ENCODE results near the gene SUSD5.
A peak's percentile ranks its signal among the peaks of the same experiment; 100 is the strongest.

Gene SUSD5

GRCh38 chr3:33132019-33132360 lies 86.6 kb downstream of the SUSD5 start:
- H3K14ac ChIP-seq (ENCODE audit: low read length): no peak overlapping the region
- H3K27ac ChIP-seq (replicated peaks; ENCODE audit: low read length): no peak overlapping the region
- H3K23ac ChIP-seq (ENCODE audit: low read depth, low read length, poor library complexity): peak overlapping the region; percentile 1
- H4K8ac ChIP-seq (ENCODE audit: low read depth, low read length): no peak overlapping the region
- no peak overlapping the region for H3K4me2 ChIP-seq (ENCODE audit: insufficient read depth, low read length, poor library complexity, severe bottlenecking)
- peaks cover 12 to 41% of the 10 kb centered on the region in 2 donors for H3K36me3 ChIP-seq (replicated peaks in 1 of 2; ENCODE audit: control insufficient read depth in 2 of 2, insufficient read depth in 2 of 2, low read length in 2 of 2)
- H3K4me3 ChIP-seq (ENCODE audit: low read length in 2 of 2): no peak overlapping the region
- no peak overlapping the region for H2BK120ac ChIP-seq (ENCODE audit: low read depth, low read length)
- H3K9ac ChIP-seq (ENCODE audit: low read depth, low read length, poor library complexity): no peak overlapping the region
- no peak overlapping the region for H2BK12ac ChIP-seq (ENCODE audit: low read length)
- H3K9me3 ChIP-seq (replicated peaks in 1 of 2; ENCODE audit: control insufficient read depth in 2 of 2, insufficient read depth in 1 of 2, low read depth in 1 of 2, low read length in 2 of 2): no peaks in the 10 kb centered on the region
- H3K4ac ChIP-seq (ENCODE audit: low read length): no peak overlapping the region
- H3K79me1 ChIP-seq (ENCODE audit: low read depth, low read length): no peaks in the 10 kb centered on the region
- peaks cover 2 to 4% of the 10 kb centered on the region in 2 donors for H3K4me1 ChIP-seq (ENCODE audit: control insufficient read depth in 2 of 2, insufficient read depth in 1 of 2, low read depth in 1 of 2, low read length in 2 of 2)
- H3K18ac ChIP-seq (ENCODE audit: low read length): peak overlapping the region; percentile 20
- no peak for DNase-seq (ENCODE audit: low spot score)
- no peak overlapping the region for H2BK15ac ChIP-seq (ENCODE audit: low read length)
- H2AFZ ChIP-seq (ENCODE audit: low read length): peak overlapping the region; percentile 35
- no peak overlapping the region for H2BK5ac ChIP-seq (ENCODE audit: low read length)
- no peak overlapping the region for H4K91ac ChIP-seq (ENCODE audit: low read depth, low read length, poor library complexity)
- H2AK5ac ChIP-seq (ENCODE audit: low read depth, low read length): no peak overlapping the region
- WGBS, 2 donors (ENCODE audit: extremely low coverage in 2 of 2, insufficient read length in 2 of 2, insufficient replicate concordance in 1 of 2): no CpG with 5 or more reads among the region's 1 CpG
- no peaks in the 10 kb centered on the region for H3K27me3 ChIP-seq (ENCODE audit: control insufficient read depth in 3 of 3, insufficient read depth in 3 of 3, low read depth in 1 of 3, low read length in 3 of 3)

- no peak overlapping the region for H3K4ac ChIP-seq (ENCODE audit: low read length)
- no peaks in the 10 kb centered on the region for H3K9me3 ChIP-seq (replicated peaks in 1 of 2; ENCODE audit: control insufficient read depth in 2 of 2, insufficient read depth in 1 of 2, low read depth in 1 of 2, low read length in 2 of 2)
- H3K27ac ChIP-seq (replicated peaks; ENCODE audit: low read length): no peak overlapping the region
- peak; percentile 70 for DNase-seq (ENCODE audit: low spot score)
- WGBS, 2 donors (ENCODE audit: extremely low coverage in 2 of 2, insufficient read length in 2 of 2, insufficient replicate concordance in 1 of 2): no CpG with 5 or more reads among the region's 6 CpGs
- H3K4me2 ChIP-seq (ENCODE audit: insufficient read depth, low read length, poor library complexity, severe bottlenecking): no peak overlapping the region
- H2BK5ac ChIP-seq (ENCODE audit: low read length): no peak overlapping the region
- H2BK120ac ChIP-seq (ENCODE audit: low read depth, low read length): no peak overlapping the region
- no peaks in the 10 kb centered on the region for H3K27me3 ChIP-seq (ENCODE audit: control insufficient read depth in 3 of 3, insufficient read depth in 3 of 3, low read depth in 1 of 3, low read length in 3 of 3)
- H3K23ac ChIP-seq (ENCODE audit: low read depth, low read length, poor library complexity): no peak overlapping the region
- H2AFZ ChIP-seq (ENCODE audit: low read length): peak overlapping the region; percentile 35
- no peak overlapping the region for H3K9ac ChIP-seq (ENCODE audit: low read depth, low read length, poor library complexity)
- H3K36me3 ChIP-seq (replicated peaks in 1 of 2; ENCODE audit: control insufficient read depth in 2 of 2, insufficient read depth in 2 of 2, low read length in 2 of 2): peaks cover 11 to 39% of the 10 kb centered on the region in 2 donors
- no peaks in the 10 kb centered on the region for H3K79me1 ChIP-seq (ENCODE audit: low read depth, low read length)
- H4K91ac ChIP-seq (ENCODE audit: low read depth, low read length, poor library complexity): no peak overlapping the region
- H3K14ac ChIP-seq (ENCODE audit: low read length): no peak overlapping the region
- H2BK12ac ChIP-seq (ENCODE audit: low read length): no peak overlapping the region
- peaks cover 2 to 4% of the 10 kb centered on the region in 2 donors for H3K4me1 ChIP-seq (ENCODE audit: control insufficient read depth in 2 of 2, insufficient read depth in 1 of 2, low read depth in 1 of 2, low read length in 2 of 2)
- H2BK15ac ChIP-seq (ENCODE audit: low read length): no peak overlapping the region
- no peak overlapping the region for H4K8ac ChIP-seq (ENCODE audit: low read depth, low read length)
- no peak overlapping the region for H3K18ac ChIP-seq (ENCODE audit: low read length)
- H3K4me3 ChIP-seq (ENCODE audit: low read length in 2 of 2): no peak overlapping the region
- H2AK5ac ChIP-seq (ENCODE audit: low read depth, low read length): no peak overlapping the region
Observed at GRCh38 chr3:33131331-33132018, 87.1 kb downstream of the SUSD5 start.

- DNase-seq (ENCODE audit: low spot score): no peak
- H4K91ac ChIP-seq (ENCODE audit: low read depth, low read length, poor library complexity): no peak overlapping the region
- no CpG with 5 or more reads among the region's 2 CpGs for WGBS, 2 donors (ENCODE audit: extremely low coverage in 2 of 2, insufficient read length in 2 of 2, insufficient replicate concordance in 1 of 2)
Observed at GRCh38 chr3:33130144-33130543, 88.5 kb downstream of the SUSD5 start.

GRCh38 chr3:33128706-33129105 lies 89.9 kb downstream of the SUSD5 start:
- H3K4me3 ChIP-seq (ENCODE audit: low read length in 2 of 2): no peak overlapping the region
- no peak overlapping the region for H3K9ac ChIP-seq (ENCODE audit: low read depth, low read length, poor library complexity)
- H2AK5ac ChIP-seq (ENCODE audit: low read depth, low read length): no peak overlapping the region
- H3K4ac ChIP-seq (ENCODE audit: low read length): no peak overlapping the region
- no peak overlapping the region for H2AFZ ChIP-seq (ENCODE audit: low read length)
- no peak overlapping the region for H3K14ac ChIP-seq (ENCODE audit: low read length)
- peaks cover 2 to 4% of the 10 kb centered on the region in 2 donors for H3K4me1 ChIP-seq (ENCODE audit: control insufficient read depth in 2 of 2, insufficient read depth in 1 of 2, low read depth in 1 of 2, low read length in 2 of 2)
- no peak overlapping the region for H4K91ac ChIP-seq (ENCODE audit: low read depth, low read length, poor library complexity)
- DNase-seq (ENCODE audit: low spot score): peak; percentile 40
- H3K23ac ChIP-seq (ENCODE audit: low read depth, low read length, poor library complexity): no peak overlapping the region
- H2BK120ac ChIP-seq (ENCODE audit: low read depth, low read length): no peak overlapping the region
- H3K79me1 ChIP-seq (ENCODE audit: low read depth, low read length): no peaks in the 10 kb centered on the region
- no peak overlapping the region for H2BK5ac ChIP-seq (ENCODE audit: low read length)
- no peak overlapping the region for H4K8ac ChIP-seq (ENCODE audit: low read depth, low read length)
- H2BK15ac ChIP-seq (ENCODE audit: low read length): no peak overlapping the region
- WGBS, 2 donors (ENCODE audit: extremely low coverage in 2 of 2, insufficient read length in 2 of 2, insufficient replicate concordance in 1 of 2): no CpG with 5 or more reads among the region's 1 CpG
- no peak overlapping the region for H3K4me2 ChIP-seq (ENCODE audit: insufficient read depth, low read length, poor library complexity, severe bottlenecking)
- no peaks in the 10 kb centered on the region for H3K9me3 ChIP-seq (replicated peaks in 1 of 2; ENCODE audit: control insufficient read depth in 2 of 2, insufficient read depth in 1 of 2, low read depth in 1 of 2, low read length in 2 of 2)
- H3K18ac ChIP-seq (ENCODE audit: low read length): no peak overlapping the region
- peaks cover 4 to 37% of the 10 kb centered on the region in 2 donors for H3K36me3 ChIP-seq (replicated peaks in 1 of 2; ENCODE audit: control insufficient read depth in 2 of 2, insufficient read depth in 2 of 2, low read length in 2 of 2)
- no peaks in the 10 kb centered on the region for H3K27me3 ChIP-seq (ENCODE audit: control insufficient read depth in 3 of 3, insufficient read depth in 3 of 3, low read depth in 1 of 3, low read length in 3 of 3)
- H2BK12ac ChIP-seq (ENCODE audit: low read length): no peak overlapping the region
- H3K27ac ChIP-seq (replicated peaks; ENCODE audit: low read length): no peak overlapping the region

More at GRCh38 chr3:33130144-33130543, 88.5 kb downstream of the SUSD5 start:
- no peak overlapping the region for H4K8ac ChIP-seq (ENCODE audit: low read depth, low read length)
- H2BK12ac ChIP-seq (ENCODE audit: low read length): no peak overlapping the region
- no peak overlapping the region for H2BK15ac ChIP-seq (ENCODE audit: low read length)
- H3K9ac ChIP-seq (ENCODE audit: low read depth, low read length, poor library complexity): no peak overlapping the region
- no peak overlapping the region for H3K23ac ChIP-seq (ENCODE audit: low read depth, low read length, poor library complexity)
- no peak overlapping the region for H2AFZ ChIP-seq (ENCODE audit: low read length)
- H3K27ac ChIP-seq (replicated peaks; ENCODE audit: low read length): no peak overlapping the region
- no peak overlapping the region for H3K14ac ChIP-seq (ENCODE audit: low read length)
- no peaks in the 10 kb centered on the region for H3K27me3 ChIP-seq (ENCODE audit: control insufficient read depth in 3 of 3, insufficient read depth in 3 of 3, low read depth in 1 of 3, low read length in 3 of 3)
- H3K4me2 ChIP-seq (ENCODE audit: insufficient read depth, low read length, poor library complexity, severe bottlenecking): no peak overlapping the region
- peaks cover 11 to 40% of the 10 kb centered on the region in 2 donors for H3K36me3 ChIP-seq (replicated peaks in 1 of 2; ENCODE audit: control insufficient read depth in 2 of 2, insufficient read depth in 2 of 2, low read length in 2 of 2)
- no peaks in the 10 kb centered on the region for H3K79me1 ChIP-seq (ENCODE audit: low read depth, low read length)
- no peaks in the 10 kb centered on the region for H3K9me3 ChIP-seq (replicated peaks in 1 of 2; ENCODE audit: control insufficient read depth in 2 of 2, insufficient read depth in 1 of 2, low read depth in 1 of 2, low read length in 2 of 2)
- H2AK5ac ChIP-seq (ENCODE audit: low read depth, low read length): no peak overlapping the region
- H3K4me3 ChIP-seq (ENCODE audit: low read length in 2 of 2): no peak overlapping the region
- H3K4me1 ChIP-seq (ENCODE audit: control insufficient read depth in 2 of 2, insufficient read depth in 1 of 2, low read depth in 1 of 2, low read length in 2 of 2): peaks cover 2 to 4% of the 10 kb centered on the region in 2 donors
- no peak overlapping the region for H2BK120ac ChIP-seq (ENCODE audit: low read depth, low read length)
- H2BK5ac ChIP-seq (ENCODE audit: low read length): no peak overlapping the region
- no peak overlapping the region for H3K4ac ChIP-seq (ENCODE audit: low read length)
- no peak overlapping the region for H3K18ac ChIP-seq (ENCODE audit: low read length)
